Measurements from ENCODE around the gene SMC4.

Gene SMC4

DNA sequence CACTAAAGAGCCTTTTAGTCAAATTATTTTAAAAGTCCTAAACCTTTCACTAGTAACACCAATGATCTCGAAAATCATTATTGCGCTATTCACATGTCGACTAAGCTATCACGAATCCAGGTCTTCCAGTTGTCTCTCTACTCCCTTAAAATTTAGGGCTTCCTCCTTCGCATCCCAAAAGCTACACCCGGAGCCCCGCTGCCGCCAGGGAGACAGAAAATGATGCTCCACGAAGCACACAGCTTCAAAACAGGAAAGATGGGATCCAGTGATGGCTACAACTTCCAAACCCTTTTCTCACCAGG lies 678 bp upstream of the SMC4 start:
- no peak for DNase-seq

GRCh38 chr3:160400030-160400701 lies 716 bp downstream of the SMC4 start:
- peak; percentile 77 for DNase-seq

DNA sequence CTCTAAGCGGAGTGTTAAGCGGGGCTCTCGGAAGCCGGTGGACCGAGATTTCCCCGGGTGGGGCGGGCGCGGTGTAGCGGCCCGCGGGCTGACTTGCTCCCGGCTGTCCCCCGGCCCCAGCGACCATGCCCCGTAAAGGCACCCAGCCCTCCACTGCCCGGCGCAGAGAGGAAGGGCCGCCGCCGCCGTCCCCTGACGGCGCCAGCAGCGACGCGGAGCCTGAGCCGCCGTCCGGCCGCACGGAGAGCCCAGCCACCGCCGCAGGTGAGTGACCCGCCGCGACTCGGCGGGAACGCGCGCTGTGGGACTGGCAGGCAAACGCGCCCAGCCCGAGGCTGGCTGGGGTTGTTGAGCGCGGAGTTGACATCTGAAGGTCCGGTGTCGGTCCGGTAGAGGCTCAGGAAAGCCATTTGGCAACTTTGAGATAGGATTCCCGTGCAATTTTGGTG lies 1.3 kb downstream of the SMC4 start:
- peak; percentile 59 for DNase-seq

DNA sequence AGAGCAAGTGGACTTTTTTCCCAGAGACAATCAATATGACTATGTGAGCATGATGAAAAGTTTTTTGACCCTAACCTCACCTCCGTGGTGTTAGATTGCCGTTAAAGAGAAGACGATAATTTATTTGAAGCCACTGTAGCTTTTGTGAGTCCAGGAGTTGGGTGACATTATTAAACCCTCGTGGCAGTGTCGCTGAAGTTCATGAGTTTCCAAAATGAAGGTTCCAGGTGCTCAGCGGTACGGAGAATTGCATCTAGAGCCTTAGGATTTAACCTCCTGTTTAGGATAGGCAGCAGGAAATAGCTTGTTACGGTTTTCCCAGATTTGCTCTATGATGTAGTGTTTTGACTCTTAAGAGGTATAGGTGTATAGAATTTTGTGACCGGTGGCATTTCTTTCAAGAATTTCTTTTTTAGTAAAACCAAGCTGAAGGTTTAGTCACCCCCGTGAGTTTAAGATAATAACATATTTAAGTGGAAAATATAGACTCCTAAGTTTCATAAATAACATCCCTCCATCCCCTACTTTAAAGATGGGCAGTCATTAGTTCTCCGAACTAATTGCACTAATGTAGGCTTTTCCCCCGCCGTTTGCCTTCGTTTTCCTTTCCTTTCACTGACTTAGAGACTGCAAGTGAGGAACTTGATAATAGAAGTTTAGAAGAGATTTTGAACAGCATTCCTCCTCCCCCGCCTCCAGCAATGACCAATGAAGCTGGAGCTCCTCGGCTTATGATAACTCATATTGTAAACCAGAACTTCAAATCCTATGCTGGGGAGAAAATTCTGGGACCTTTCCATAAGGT lies 2.0 kb downstream of the SMC4 start:
- DNase-seq = peak; percentile 48

GRCh38 chr3:160402221-160403027 lies 3.0 kb downstream of the SMC4 start:
- DNase-seq = no peak

GRCh38 chr3:160403028-160403545 lies 3.6 kb downstream of the SMC4 start:
- no peak for DNase-seq

DNA sequence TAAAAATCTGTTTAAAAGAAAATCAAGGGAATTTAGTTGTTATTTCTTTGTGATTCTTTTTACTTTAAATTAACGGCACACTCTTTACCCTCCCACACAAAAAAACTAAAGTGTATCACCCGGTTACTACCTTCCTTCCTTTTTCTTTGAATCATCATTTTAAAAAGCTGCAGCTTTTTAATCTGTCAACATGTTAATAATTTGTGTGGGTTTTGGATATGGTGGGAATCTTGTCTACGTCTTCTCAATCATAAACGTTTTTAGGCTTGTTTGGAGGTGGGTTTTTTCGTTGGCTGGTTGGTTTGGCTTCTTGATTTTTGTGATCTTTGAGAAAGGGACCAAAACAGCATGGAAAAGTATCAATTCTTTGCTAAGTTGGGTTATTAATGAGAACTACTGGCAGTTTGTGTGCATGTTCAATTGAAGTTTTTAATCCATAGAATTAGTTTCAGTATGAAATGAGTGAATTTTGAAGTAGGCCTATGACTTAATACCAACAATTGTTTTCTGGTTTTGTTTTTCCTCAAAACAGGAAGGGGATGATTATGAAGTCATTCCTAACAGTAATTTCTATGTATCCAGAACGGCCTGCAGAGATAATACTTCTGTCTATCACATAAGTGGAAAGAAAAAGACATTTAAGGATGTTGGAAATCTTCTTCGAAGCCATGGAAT lies 4.5 kb downstream of the SMC4 start:
- DNase-seq = no peak

GRCh38 chr3:160409812-160410610 lies 10.6 kb downstream of the SMC4 start:
- DNase-seq = no peak

DNA sequence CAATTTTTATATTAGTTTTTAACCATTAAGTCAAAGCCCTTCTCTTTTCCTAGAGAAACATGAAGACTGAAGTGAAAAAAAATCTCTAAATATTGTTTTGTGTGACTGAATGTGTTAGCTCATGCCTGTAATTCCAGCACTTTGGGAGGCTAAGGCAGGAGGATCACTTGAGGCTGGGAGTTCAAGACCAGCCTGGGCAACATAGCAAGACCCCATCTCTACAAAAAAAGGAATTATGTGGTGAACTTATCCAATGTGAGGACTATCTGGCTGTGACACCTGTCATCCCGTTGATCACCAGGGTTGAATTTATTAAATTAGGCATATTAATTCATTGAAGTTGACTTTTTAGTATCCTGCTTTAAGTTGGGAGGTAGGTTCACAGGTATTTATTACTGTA lies 13.0 kb downstream of the SMC4 start:
- no peak for DNase-seq

DNA sequence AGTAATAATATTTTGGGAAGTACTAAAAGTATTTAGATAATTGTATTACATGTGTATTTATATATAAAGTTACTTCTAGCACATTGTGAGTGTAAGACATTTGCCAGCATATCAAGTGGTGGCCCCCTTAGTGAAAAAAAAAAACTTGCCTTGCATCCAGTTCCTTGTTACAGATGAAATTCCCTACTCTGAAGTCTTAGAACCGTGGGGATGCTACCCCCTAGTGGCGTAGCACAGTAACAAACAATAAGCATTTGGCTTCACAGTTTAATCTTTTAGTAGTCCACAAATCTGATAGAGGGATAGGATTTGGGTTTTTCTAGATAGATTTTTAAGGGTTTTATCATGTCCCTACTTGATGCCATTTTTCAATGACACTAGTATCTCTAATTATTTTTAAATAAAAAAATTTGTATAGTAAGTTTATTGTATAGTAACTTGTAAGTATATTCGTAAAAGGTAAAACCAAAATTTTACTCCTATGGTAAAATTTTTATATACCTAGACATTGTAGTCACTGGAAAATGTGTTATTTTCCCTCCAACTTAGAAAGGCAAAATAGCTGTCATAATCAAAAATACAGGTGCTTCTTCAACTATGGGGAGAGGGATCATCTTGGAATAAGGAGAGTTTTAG lies 14.3 kb downstream of the SMC4 start:
- DNase-seq = peak; percentile 65

GRCh38 chr3:160417311-160417710 lies 17.9 kb downstream of the SMC4 start:
- DNase-seq = no peak

- DNase-seq = no peak
Observed at GRCh38 chr3:160427832-160428424, 28.5 kb downstream of the SMC4 start.

DNA sequence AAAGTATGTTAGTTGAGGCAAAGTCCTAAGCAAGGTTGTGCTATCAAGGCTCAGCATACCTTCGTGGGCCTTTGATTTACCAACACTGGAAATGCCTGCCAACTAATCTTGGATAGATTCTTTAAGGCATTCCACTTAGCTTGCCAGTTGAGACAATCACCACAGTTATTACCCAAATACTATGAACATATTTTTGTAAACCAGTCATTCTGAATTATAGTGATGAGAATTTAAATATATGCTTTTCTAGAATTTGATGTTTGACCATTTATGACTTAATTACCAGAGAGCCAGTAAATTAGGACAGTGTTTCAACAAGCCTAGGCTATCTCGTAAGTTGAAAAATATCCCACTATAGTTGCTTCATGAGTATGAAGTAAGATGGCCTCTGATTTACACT lies 34.6 kb downstream of the SMC4 start:
- no peak for DNase-seq

DNA sequence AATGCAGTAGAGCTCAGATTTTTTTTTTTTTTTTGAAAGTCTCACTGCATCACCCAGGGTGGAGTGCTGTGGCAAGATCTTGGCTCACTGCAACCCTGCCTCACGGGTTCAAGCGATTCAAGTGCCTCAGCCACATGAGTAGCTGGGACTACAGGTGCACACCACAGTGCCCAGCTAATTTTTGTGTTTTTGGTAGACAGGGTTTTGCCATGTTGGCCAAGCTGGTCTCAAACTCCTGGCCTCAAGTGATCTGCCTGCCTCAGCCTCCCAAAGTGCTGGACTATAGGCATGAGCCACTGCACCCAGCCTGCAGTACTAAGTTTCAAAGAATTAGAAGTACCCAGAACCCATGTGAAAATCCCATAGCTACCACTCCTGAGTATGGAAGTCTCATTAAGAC lies 35.6 kb downstream of the SMC4 start:
- DNase-seq = no peak

- DNase-seq = no peak
Observed at GRCh38 chr3:160435747-160436146, 36.3 kb downstream of the SMC4 start.

- DNase-seq = no peak
Observed at GRCh38 chr3:160437083-160437455, 37.6 kb downstream of the SMC4 start.

- DNase-seq = no peak
Observed at GRCh38 chr3:160440687-160441086, 41.2 kb downstream of the SMC4 start.

DNA sequence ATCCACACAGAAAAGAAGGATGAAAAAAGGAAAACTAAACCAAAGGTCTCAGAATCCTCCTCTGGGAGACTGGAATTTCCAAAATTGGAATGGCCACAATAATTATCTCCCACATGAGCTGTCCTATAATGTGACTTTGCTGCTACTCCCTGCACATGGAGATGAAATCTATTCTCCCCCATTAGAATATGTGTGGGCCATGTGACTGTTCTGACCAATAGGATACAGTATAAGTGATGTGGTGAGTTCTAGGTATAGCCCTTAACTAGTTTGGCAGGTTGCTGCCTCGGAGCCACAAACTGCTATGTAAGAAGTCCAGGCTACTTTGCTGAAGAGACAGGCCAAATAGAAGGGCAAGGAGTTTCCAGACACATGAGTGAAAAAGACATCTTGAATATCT lies 45.0 kb downstream of the SMC4 start:
- no peak for DNase-seq

GRCh38 chr3:160445854-160446253 lies 46.4 kb downstream of the SMC4 start:
- no peak for DNase-seq

- DNase-seq = no peak
Observed at GRCh38 chr3:160446522-160447056, 47.1 kb downstream of the SMC4 start.

- DNase-seq = no peak
Observed at GRCh38 chr3:160447544-160447943, 48.1 kb downstream of the SMC4 start.

Data from right forelimb (tissue), 1 donor.